ENCODE data around the gene ELMO3. TPM values are rescaled to one million over a fixed set of nuclear protein-coding genes. Genes with fewer than 3 reads are reported as not detected.
A peak's percentile ranks its signal among the peaks of the same experiment; 100 is the strongest.

The ELMO3 gene
- total and polyA plus RNA-seq, 2 of the 13 experiments (the other 11 are each of a cell fraction or from before 2014, with no cell fraction given), result 2.6 to 4.0 TPM

- Histone ChIP-seq H3K9ac (ENCODE audit: insufficient read depth, low read depth, low read length) (peak overlapping the region; percentile 98; the same call in 1 of the 2 replicates), H3K27me3 (ENCODE audit: control insufficient read depth in 1 of 2, insufficient read depth in 2 of 2, low read length in 2 of 2) (peaks cover 0 to 11% of the 10 kb centered on the region in 2 experiments; a peak in 2 of 5 replicates), H3K79me2 (ENCODE audit: insufficient read depth, low read length) (peaks cover 21% of the 10 kb centered on the region), H2AFZ (ENCODE audit: low read length) (no peak overlapping the region), H3K4me1 (ENCODE audit: insufficient read depth, low read length) (peaks cover 38% of the 10 kb centered on the region), H3K4me3 (replicated peaks in 1 of 3; ENCODE audit: insufficient read depth in 1 of 3, low read depth in 2 of 3, low read length in 3 of 3) (no peak overlapping the region; a peak in 1 of 6 replicates), H3K9me3 (ENCODE audit: low read length) (no peaks in the 10 kb centered on the region), H3K36me3 (replicated peaks in 1 of 2; ENCODE audit: control insufficient read depth in 1 of 2, insufficient read depth in 2 of 2, low read length in 2 of 2) (peaks cover 32 to 54% of the 10 kb centered on the region in 2 experiments), H4K20me1 (ENCODE audit: insufficient read depth, low read length) (no peaks in the 10 kb centered on the region; the same call in 1 of the 2 replicates), H3K4me2 (ENCODE audit: low read depth, low read length) (no peak overlapping the region), H3K27ac (ENCODE audit: extremely low read length, insufficient read depth, low read length) (no peak overlapping the region)
- WGBS (ENCODE audit: low lambda C conversion rate), result 98% methylated on average over 6 of the region's 6 CpGs
- ChIA-PET CTCF (ENCODE audit: low intra/inter-chr PET ratio, low total read pairs) (no interaction called here), POLR2A (interaction anchor here (1.1 kb wide), 1 partner anchor 14 kb away, joined by 3 read pairs; no protein-coding TSS in a partner anchor)
- TF ChIP-seq ZNF670 (CRISPR knock-in tag; IDR thresholded peaks at IDR 0.05; ENCODE audit: borderline replicate concordance), result 0 out of 2 replicates have a peak, but pooled peaks have one; percentile 10
- TF ChIP-seq, protein P1, sequence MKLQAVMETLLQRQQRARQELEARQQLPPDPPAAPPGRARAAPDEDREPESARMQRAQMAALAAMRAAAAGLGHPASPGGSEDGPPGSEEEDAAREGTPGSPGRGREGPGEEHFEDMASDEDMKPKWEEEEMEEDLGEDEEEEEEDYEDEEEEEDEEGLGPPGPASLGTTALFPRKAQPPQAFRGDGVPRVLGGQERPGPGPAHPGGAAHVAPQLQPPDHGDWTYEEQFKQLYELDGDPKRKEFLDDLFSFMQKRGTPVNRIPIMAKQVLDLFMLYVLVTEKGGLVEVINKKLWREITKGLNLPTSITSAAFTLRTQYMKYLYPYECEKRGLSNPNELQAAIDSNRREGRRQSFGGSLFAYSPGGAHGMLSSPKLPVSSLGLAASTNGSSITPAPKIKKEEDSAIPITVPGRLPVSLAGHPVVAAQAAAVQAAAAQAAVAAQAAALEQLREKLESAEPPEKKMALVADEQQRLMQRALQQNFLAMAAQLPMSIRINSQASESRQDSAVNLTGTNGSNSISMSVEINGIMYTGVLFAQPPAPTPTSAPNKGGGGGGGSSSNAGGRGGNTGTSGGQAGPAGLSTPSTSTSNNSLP (IDR thresholded peaks at IDR 0.05; ENCODE audit: low read depth, low read length), result no peak
- TF ChIP-seq ZNF138 (CRISPR knock-in tag; IDR thresholded peaks at IDR 0.05; ENCODE audit: low read depth), result no peak
- no peak for TF ChIP-seq RFX5 (IDR thresholded peaks at IDR 0.05; ENCODE audit: low read depth, low read length)
- 0 out of 2 replicates have a peak, but pooled peaks have one; percentile 57 for TF ChIP-seq EED (CRISPR knock-in tag; IDR thresholded peaks at IDR 0.05)
- TF ChIP-seq ZNF274 (CRISPR knock-in tag; IDR thresholded peaks at IDR 0.05), result 0 out of 2 replicates have a peak, but pooled peaks have one; percentile 43
- no peak for TF ChIP-seq MLXIP (CRISPR knock-in tag; IDR thresholded peaks at IDR 0.05; ENCODE audit: borderline replicate concordance)
- no peak for TF ChIP-seq ZNF264 (CRISPR knock-in tag; IDR thresholded peaks at IDR 0.05)
- TF ChIP-seq ZNF20 (CRISPR knock-in tag; IDR thresholded peaks at IDR 0.05), result no peak
- TF ChIP-seq, protein P2, sequence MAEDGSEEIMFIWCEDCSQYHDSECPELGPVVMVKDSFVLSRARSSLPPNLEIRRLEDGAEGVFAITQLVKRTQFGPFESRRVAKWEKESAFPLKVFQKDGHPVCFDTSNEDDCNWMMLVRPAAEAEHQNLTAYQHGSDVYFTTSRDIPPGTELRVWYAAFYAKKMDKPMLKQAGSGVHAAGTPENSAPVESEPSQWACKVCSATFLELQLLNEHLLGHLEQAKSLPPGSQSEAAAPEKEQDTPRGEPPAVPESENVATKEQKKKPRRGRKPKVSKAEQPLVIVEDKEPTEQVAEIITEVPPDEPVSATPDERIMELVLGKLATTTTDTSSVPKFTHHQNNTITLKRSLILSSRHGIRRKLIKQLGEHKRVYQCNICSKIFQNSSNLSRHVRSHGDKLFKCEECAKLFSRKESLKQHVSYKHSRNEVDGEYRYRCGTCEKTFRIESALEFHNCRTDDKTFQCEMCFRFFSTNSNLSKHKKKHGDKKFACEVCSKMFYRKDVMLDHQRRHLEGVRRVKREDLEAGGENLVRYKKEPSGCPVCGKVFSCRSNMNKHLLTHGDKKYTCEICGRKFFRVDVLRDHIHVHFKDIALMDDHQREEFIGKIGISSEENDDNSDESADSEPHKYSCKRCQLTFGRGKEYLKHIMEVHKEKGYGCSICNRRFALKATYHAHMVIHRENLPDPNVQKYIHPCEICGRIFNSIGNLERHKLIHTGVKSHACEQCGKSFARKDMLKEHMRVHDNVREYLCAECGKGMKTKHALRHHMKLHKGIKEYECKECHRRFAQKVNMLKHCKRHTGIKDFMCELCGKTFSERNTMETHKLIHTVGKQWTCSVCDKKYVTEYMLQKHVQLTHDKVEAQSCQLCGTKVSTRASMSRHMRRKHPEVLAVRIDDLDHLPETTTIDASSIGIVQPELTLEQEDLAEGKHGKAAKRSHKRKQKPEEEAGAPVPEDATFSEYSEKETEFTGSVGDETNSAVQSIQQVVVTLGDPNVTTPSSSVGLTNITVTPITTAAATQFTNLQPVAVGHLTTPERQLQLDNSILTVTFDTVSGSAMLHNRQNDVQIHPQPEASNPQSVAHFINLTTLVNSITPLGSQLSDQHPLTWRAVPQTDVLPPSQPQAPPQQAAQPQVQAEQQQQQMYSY (CRISPR knock-in tag; IDR thresholded peaks at IDR 0.05), result no peak
- no peak for TF ChIP-seq CEBPG (CRISPR knock-in tag; IDR thresholded peaks at IDR 0.05)
- no peak for TF ChIP-seq NR2F2 (IDR thresholded peaks at IDR 0.05; ENCODE audit: borderline replicate concordance, low read depth)
- FAIRE-seq, result no peak
- no peak for DNase-seq (ENCODE audit: low spot score)
- ATAC-seq, result no peak
- intact Hi-C loops (cut with micrococcal nuclease; ENCODE audit: unreplicated experiment) (no loop called here), in situ Hi-C loops (cut with HindIII; ENCODE audit: extremely low pct_ligation_motif_present, low pct_unique_long_range_greater_than_20kb) (no loop called here)
- no TSS peak for BruUV-seq (replicated peaks)
These were observed 4.7 kb upstream of the ELMO3 start for GRCh38 chr16:67194260-67194659.

Data from HepG2 (cell line).